H1 (cell line): ENCODE measurements around the gene GIPC2.

Source experiments
- JUN ChIP-seq: IDR thresholded peaks from 2 replicates; pipeline ENCODE4 v1.6.1; 2011; ENCODE audit warnings: low read depth, mild to moderate bottlenecking, improper control_type of control experiment, low read length
- POLR2A ChIP-seq, 2 experiments: IDR thresholded peaks; 1 replicate in 1 of 2; 2 replicates in 1 of 2; pipeline ENCODE4 v1.6.1; 2011; ENCODE audit warnings: low read depth in 2 of 2, low read length in 2 of 2, mild to moderate bottlenecking in 2 of 2; ENCODE audit errors: control extremely low read depth in 1 of 2
- SIN3A ChIP-seq, 2 experiments: IDR thresholded peaks in 1 of 2; conservative IDR thresholded peaks in 1 of 2; 2 replicates each; pipeline ENCODE4 v1.6.1; 2011 to 2012; ENCODE audit warnings: low read length in 2 of 2, improper control_type of control experiment in 1 of 2, low read depth in 1 of 2, mild to moderate bottlenecking in 1 of 2

- no peak for TF ChIP-seq SIN3A (conservative IDR thresholded peaks at IDR 0.05 in 1 of 2, IDR thresholded peaks at IDR 0.05 in 1 of 2; ENCODE audit: low read depth in 1 of 2, low read length in 2 of 2)
- TF ChIP-seq JUN, result no peak
- no peak for TF ChIP-seq POLR2A (IDR thresholded peaks at IDR 0.05; ENCODE audit: control extremely low read depth in 1 of 2, low read depth in 2 of 2, low read length in 2 of 2)
Measured at GRCh38 chr1:78090472-78091133, 44.8 kb downstream of the GIPC2 start.
